Testis (tissue), 3 donors: Measurements from ENCODE around the gene ZNF606. TPM values are rescaled to one million over a fixed set of nuclear protein-coding genes. Genes with fewer than 3 reads are reported as not detected.

Experiments
- DNase-seq: peaks from one replicate; pipeline ENCODE4 v3.0.0-alpha.2; 2019
- H3K27ac ChIP-seq, 2 donors: fragments of 200-600 bp; sonication (generic); one replicate each; pipeline ENCODE4 v1.5.1; 2019
- H3K27me3 ChIP-seq: fragments of 200-600 bp; sonication (generic); one replicate; pipeline ENCODE4 v1.5.1; 2019
- H3K36me3 ChIP-seq: fragments of 200-600 bp; sonication (generic); one replicate; pipeline ENCODE4 v1.5.1; 2017; ENCODE audit warnings: low read depth; ENCODE audit errors: missing control alignments
- H3K4me1 ChIP-seq: fragments of 200-600 bp; sonication (generic); one replicate; pipeline ENCODE4 v1.5.1; 2019
- H3K4me3 ChIP-seq, 2 donors: fragments of 200-600 bp; sonication (generic); one replicate each; pipeline ENCODE4 v1.5.1; 2017 to 2019
- H3K9me3 ChIP-seq: fragments of 200-600 bp; sonication (generic); one replicate; pipeline ENCODE4 v1.5.1; 2017
- POLR2A ChIP-seq: fragments of 450-650 bp; IDR thresholded peaks from one replicate; pipeline ENCODE4 v1.6.1; 2017; ENCODE audit warnings: antibody characterized with exemption, mild to moderate bottlenecking, moderate library complexity
- WGBS, 2 donors: methylation state at CpG; one replicate each; pipeline ENCODE4 v1.1.5; 2018; 5-methylcytosine and 5-hydroxymethylcytosine counted together
- intact Hi-C: fragments of 100-400 bp; cut with DNase I; formaldehyde crosslinking; loops from one replicate; pipeline ENCODE4 v1.15.1; 2023; ENCODE audit warnings: low total_unique reads
- polyA plus RNA-seq: library from polyadenylated mRNA; stranded (reverse); fragments of 350-450 nt; fragmentation: Illumina TruSeq; extraction: RNeasy Lipid Tissue Mini Kit (QIAGEN cat#74804); gene quantifications from one replicate; pipeline ENCODE4 v1.2.3, GENCODE V29; 2014; ENCODE audit warnings: low read depth, low replicate concordance; ENCODE audit not compliant: insufficient read depth
- total RNA-seq, 2 donors: library from RNA; depleted of rRNA; stranded (reverse); fragments of >200 nt; gene quantifications; one replicate each; pipeline ENCODE4 v1.2.3, GENCODE V29; 2016
- TF ChIP-seq, protein P1 (sequence below), 3 experiments: fragments of 450-650 bp in 2 of 3; fragments of 200-600 bp in 1 of 3; sonication (generic) in 1 of 3; IDR thresholded peaks; one replicate each; pipeline ENCODE4 v1.5.1; 2016 to 2019; ENCODE audit warnings: antibody characterized with exemption in 3 of 3, mild to moderate bottlenecking in 2 of 3, moderate library complexity in 1 of 3

ZNF606 gene
- total and polyA plus RNA-seq, 3 donors from 2014 or later: 12.1 to 73.9 (median 30.2) TPM

DNA sequence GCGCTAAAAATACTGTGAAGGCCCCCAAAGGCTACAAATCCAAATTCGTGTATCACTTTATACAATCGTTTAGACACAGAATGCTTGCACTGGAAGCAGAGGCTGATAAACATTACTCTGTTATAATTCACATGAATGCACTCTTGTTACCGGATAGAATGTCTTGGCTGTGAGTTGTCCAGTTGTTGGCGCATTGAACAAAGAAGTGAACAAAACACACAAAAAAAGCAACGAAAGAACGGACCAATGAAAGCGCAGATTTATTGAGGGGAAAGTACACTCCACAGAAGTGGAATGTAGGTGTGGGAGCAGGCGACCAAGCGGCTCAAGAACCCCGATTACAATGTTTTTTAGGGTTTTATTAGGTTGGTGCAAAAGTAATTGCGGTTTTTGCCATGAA is 66.9 kb downstream of the ZNF606 start:
- Histone ChIP-seq H3K4me1 (no peaks in the 10 kb centered on the region), H3K36me3 (no peaks in the 10 kb centered on the region), H3K4me3 (peak overlapping the region; percentile 71 to 88), H3K27me3 (no peaks in the 10 kb centered on the region), H3K27ac (no peak overlapping the region), H3K9me3 (no peaks in the 10 kb centered on the region)
- 63 to 64% methylated on average over 12 of the region's 12 CpGs for WGBS, 2 donors
- DNase-seq: no peak
- TF ChIP-seq, protein P1, sequence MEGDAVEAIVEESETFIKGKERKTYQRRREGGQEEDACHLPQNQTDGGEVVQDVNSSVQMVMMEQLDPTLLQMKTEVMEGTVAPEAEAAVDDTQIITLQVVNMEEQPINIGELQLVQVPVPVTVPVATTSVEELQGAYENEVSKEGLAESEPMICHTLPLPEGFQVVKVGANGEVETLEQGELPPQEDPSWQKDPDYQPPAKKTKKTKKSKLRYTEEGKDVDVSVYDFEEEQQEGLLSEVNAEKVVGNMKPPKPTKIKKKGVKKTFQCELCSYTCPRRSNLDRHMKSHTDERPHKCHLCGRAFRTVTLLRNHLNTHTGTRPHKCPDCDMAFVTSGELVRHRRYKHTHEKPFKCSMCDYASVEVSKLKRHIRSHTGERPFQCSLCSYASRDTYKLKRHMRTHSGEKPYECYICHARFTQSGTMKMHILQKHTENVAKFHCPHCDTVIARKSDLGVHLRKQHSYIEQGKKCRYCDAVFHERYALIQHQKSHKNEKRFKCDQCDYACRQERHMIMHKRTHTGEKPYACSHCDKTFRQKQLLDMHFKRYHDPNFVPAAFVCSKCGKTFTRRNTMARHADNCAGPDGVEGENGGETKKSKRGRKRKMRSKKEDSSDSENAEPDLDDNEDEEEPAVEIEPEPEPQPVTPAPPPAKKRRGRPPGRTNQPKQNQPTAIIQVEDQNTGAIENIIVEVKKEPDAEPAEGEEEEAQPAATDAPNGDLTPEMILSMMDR (IDR thresholded peaks at IDR 0.05): no peak
- intact Hi-C loops: no loop called here

GRCh38 chr19:57934820-57935665 is 67.6 kb downstream of the ZNF606 start, which contains the start of gene ZNF418:
Gene ZNF418, minus strand, starts transcription at chr19:57935402. Its CDS starts 1,580 bp downstream, at chr19:57933822.
- TF ChIP-seq POLR2A: no peak
- TF ChIP-seq, protein P1 (IDR thresholded peaks at IDR 0.05): no peak
- intact Hi-C loops: no loop called here
- no peaks in the 10 kb centered on the region for H3K36me3 ChIP-seq
- WGBS, 2 donors: 3 to 4% methylated on average over 40 to 45 of the region's 54 CpGs
- H3K9me3 ChIP-seq: no peaks in the 10 kb centered on the region
- peak within 1 kb of the TSS; percentile 71 to 88 for H3K4me3 ChIP-seq
- no peaks in the 10 kb centered on the region for H3K27me3 ChIP-seq
- DNase-seq: peak; percentile 91
- H3K4me1 ChIP-seq: no peaks in the 10 kb centered on the region
- H3K27ac ChIP-seq: peak within 1 kb of the TSS; percentile 80 to 81

DNA sequence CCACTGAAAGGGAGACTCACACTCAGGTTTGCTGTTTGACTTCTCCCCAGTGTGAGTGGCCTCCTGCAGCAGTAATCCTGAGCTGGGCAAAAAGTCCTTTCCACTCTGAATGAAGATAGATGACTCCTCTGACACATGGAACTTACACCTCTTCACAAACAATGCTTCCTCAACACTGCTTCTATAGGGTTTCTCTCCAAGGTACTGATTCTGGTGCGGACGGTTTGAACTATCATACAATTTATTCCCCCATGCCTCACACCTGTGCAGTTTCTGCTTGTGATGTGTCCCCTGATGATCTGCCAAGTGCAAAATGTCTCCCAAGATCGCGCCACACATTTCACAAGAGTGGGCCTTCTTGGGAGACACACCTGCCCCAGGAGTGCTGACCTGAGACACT is 75.0 kb downstream of the ZNF606 start:
- Histone ChIP-seq H3K9me3 (no peaks in the 10 kb centered on the region), H3K27me3 (no peaks in the 10 kb centered on the region), H3K4me1 (no peaks in the 10 kb centered on the region), H3K36me3 (no peaks in the 10 kb centered on the region), H3K4me3 (no peak overlapping the region), H3K27ac (no peak overlapping the region)
- DNase-seq: no peak
- TF ChIP-seq POLR2A: no peak
- TF ChIP-seq, protein P1 (IDR thresholded peaks at IDR 0.05): no peak
- 98 to 100% methylated on average over 4 of the region's 4 CpGs for WGBS, 2 donors
- intact Hi-C loops: no loop called here

Other genes starting within 250 kb of the ZNF606 start
- gene ZNF586, start 233.1 kb downstream of the ZNF606 start, total RNA-seq: 10 to 100 TPM; 20.3 to 28.3 TPM
- 6.7 TPM for gene ZNF586, start 233.1 kb downstream of the ZNF606 start, polyA plus RNA-seq
- gene ZNF552, start 187.9 kb downstream of the ZNF606 start, total RNA-seq: 10 to 100 TPM in 1 of 2 donors, 1 to 10 TPM in 1; 9.5 to 11.4 TPM
- gene ZNF552, start 187.9 kb downstream of the ZNF606 start, polyA plus RNA-seq: 4.4 TPM
- gene ZNF587B, start 172.5 kb downstream of the ZNF606 start, total RNA-seq: 10 to 100 TPM; 38.7 to 41.2 TPM
- 11.8 TPM for gene ZNF587B, start 172.5 kb downstream of the ZNF606 start, polyA plus RNA-seq
- 10 to 100 TPM; 30.8 to 31.2 TPM for gene ZNF587, start 153.0 kb downstream of the ZNF606 start, total RNA-seq
- gene ZNF587, start 153.0 kb downstream of the ZNF606 start, polyA plus RNA-seq: 21.4 TPM
- gene ZNF814, start 113.8 kb downstream of the ZNF606 start, total RNA-seq: 10 to 100 TPM; 38.4 to 54.8 TPM
- 21.8 TPM for gene ZNF814, start 113.8 kb downstream of the ZNF606 start, polyA plus RNA-seq
- 10 to 100 TPM; 19.8 to 20.2 TPM for gene ZNF417, start 86.2 kb downstream of the ZNF606 start, total RNA-seq
- gene ZNF417, start 86.2 kb downstream of the ZNF606 start, polyA plus RNA-seq: 13.4 TPM
- 10 to 100 TPM; 16.6 to 22.0 TPM for gene ZNF418, start 67.4 kb downstream of the ZNF606 start, total RNA-seq
- gene ZNF418, start 67.4 kb downstream of the ZNF606 start, polyA plus RNA-seq: 10.4 TPM
- gene ZNF256, start 55.1 kb downstream of the ZNF606 start, total RNA-seq: 10 to 100 TPM; 13.3 to 15.7 TPM
- 7.8 TPM for gene ZNF256, start 55.1 kb downstream of the ZNF606 start, polyA plus RNA-seq
- gene C19orf18, start 28.3 kb downstream of the ZNF606 start, total RNA-seq: 1 to 10 TPM; 3.5 to 8.7 TPM
- gene C19orf18, start 28.3 kb downstream of the ZNF606 start, polyA plus RNA-seq: 9.8 TPM
- 1 to 10 TPM; 5.9 to 6.5 TPM for gene ZSCAN1, start 31.2 kb upstream of the ZNF606 start, total RNA-seq
- 8.0 TPM for gene ZSCAN1, start 31.2 kb upstream of the ZNF606 start, polyA plus RNA-seq
- 10 to 100 TPM; 19.1 to 33.7 TPM for gene ZNF135, start 56.5 kb upstream of the ZNF606 start, total RNA-seq
- 14.5 TPM for gene ZNF135, start 56.5 kb upstream of the ZNF606 start, polyA plus RNA-seq
- gene ZSCAN18, start 95.4 kb upstream of the ZNF606 start, total RNA-seq: 100 to 1,000 TPM; 150 to 169 TPM
- gene ZSCAN18, start 95.4 kb upstream of the ZNF606 start, polyA plus RNA-seq: 95.1 TPM
- gene ZNF329, start 148.0 kb upstream of the ZNF606 start, total RNA-seq: 10 to 100 TPM; 19.8 to 20.7 TPM
- gene ZNF329, start 148.0 kb upstream of the ZNF606 start, polyA plus RNA-seq: 24.2 TPM
- gene ZNF274, start 180.2 kb upstream of the ZNF606 start, total RNA-seq: 10 to 100 TPM; 42.6 to 48.0 TPM
- gene ZNF274, start 180.2 kb upstream of the ZNF606 start, polyA plus RNA-seq: 34.2 TPM
- 10 to 100 TPM; 92.2 to 93.9 TPM for gene ZNF544, start 226.1 kb upstream of the ZNF606 start, total RNA-seq
- gene ZNF544, start 226.1 kb upstream of the ZNF606 start, polyA plus RNA-seq: 45.8 TPM